GM13977 (cell line): Measurements from ENCODE around the gene WDPCP.

Source experiments
- DNase-seq: peaks from one replicate; pipeline ENCODE4 v3.0.0; 2012; ENCODE audit warnings: low spot score
- in situ Hi-C: fragments of 300-500 bp; cut with MboI; formaldehyde crosslinking; loops from one replicate; pipeline ENCODE4 v1.12.0; 2022; ENCODE audit warnings: low sequenced_read_pairs, low pct_unique_long_range_greater_than_20kb, mixed read lengths, inconsistent platforms; ENCODE audit not compliant: unreplicated experiment
- TF ChIP-seq, protein P1 (sequence below): IDR thresholded peaks from 2 replicates; pipeline ENCODE4 v1.5.1; 2012; ENCODE audit warnings: mild to moderate bottlenecking, control low read depth; ENCODE audit not compliant: insufficient read depth; ENCODE audit errors: extremely low read depth, missing control alignments

Gene WDPCP

DNA sequence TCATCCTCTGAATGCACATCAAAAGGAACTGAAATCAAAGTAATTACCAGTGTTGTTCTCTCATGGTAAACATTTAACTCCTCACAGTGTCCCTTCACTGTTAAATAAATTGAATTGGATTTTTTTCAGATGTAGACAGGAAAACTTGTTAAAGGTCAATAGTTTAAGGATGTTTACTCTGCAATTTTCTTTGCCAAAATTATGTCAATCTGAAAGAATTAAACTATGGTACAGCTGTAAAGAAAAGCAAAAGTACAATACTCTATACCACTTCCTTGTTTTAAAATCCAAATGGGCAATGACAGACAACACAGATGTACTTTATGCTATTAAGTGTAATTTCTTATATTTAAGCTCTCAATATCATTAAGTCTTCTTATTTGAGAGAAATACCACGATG lies 153.2 kb downstream of the WDPCP start:
- TF ChIP-seq, protein P1, sequence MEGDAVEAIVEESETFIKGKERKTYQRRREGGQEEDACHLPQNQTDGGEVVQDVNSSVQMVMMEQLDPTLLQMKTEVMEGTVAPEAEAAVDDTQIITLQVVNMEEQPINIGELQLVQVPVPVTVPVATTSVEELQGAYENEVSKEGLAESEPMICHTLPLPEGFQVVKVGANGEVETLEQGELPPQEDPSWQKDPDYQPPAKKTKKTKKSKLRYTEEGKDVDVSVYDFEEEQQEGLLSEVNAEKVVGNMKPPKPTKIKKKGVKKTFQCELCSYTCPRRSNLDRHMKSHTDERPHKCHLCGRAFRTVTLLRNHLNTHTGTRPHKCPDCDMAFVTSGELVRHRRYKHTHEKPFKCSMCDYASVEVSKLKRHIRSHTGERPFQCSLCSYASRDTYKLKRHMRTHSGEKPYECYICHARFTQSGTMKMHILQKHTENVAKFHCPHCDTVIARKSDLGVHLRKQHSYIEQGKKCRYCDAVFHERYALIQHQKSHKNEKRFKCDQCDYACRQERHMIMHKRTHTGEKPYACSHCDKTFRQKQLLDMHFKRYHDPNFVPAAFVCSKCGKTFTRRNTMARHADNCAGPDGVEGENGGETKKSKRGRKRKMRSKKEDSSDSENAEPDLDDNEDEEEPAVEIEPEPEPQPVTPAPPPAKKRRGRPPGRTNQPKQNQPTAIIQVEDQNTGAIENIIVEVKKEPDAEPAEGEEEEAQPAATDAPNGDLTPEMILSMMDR: no peak

DNA sequence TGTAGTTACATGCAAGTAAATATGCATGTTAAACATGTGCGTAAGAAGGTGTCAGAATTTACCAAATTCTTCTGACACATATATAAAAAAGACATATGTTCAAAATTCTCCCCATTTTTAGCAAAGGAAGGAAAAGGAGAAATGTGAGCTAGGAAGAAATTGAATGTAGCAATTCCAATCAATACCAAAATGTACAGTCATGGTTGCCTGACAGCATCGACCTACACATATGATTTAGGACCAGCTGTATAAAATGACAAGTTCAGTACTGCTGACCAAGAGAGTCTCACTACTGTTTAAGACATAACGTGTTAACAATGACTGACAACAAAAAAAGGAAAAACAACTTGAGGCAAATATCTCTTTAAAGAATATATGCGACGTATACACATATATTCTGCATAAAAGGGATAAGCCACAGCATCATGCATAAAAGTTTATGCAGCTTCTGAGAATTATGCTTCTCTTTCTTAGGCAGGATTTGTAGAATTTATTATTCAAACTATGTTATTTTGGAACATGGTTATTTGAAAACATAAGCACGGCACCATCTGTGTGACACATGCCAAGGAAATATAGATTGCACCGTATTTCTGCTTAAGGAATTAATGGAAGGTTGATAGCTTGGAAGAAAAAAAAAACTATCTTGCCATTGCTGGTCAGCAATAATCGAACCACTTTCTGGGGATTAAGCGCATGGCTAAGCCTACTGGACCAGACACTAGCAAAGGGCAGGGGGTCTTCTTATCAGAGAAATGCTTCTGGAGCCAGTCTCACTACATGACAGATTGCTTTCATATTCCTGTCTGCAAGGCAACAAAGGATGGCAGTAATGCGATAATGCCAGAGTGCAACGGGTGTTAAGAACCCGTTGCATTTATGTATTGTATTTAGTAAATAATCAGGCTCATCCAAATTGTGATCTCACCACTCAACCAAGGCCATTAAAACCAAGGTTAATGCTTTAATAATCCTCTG lies 154.0 kb downstream of the WDPCP start:
- TF ChIP-seq, protein P1: no peak
- DNase-seq: no peak
- in situ Hi-C loops: no loop called here

More for the DNA sequence above, 153.2 kb downstream of the WDPCP start:
- in situ Hi-C loops: no loop called here
- no peak for DNase-seq

GRCh38 chr2:63432373-63432772 lies 155.9 kb downstream of the WDPCP start:
- in situ Hi-C loops: no loop called here
- TF ChIP-seq, protein P1: no peak
- no peak for DNase-seq

GRCh38 chr2:63425606-63426005 lies 162.7 kb downstream of the WDPCP start:
- TF ChIP-seq, protein P1: no peak
- in situ Hi-C loops: no loop called here
- DNase-seq: no peak

DNA sequence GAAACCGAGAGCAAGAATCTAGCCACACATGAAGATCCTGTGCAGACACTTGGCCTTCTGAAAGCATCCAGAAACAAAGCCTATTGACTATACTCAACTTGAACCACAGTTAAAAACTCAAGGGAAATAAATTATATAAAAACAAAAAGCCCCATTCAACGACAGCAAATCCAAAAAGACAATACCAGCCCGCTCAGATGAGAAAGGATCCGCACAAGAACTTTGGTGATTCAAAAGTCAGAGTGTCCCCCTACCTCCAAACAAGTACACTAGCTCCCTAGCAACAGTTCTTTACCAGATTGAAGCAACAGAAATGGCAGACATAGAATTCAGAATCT lies 163.2 kb downstream of the WDPCP start:
- in situ Hi-C loops: no loop called here
- TF ChIP-seq, protein P1: no peak
- no peak for DNase-seq

GRCh38 chr2:63424329-63425078 lies 163.8 kb downstream of the WDPCP start:
- in situ Hi-C loops: no loop called here
- DNase-seq: peak; percentile 32
- TF ChIP-seq, protein P1: peak; percentile 48
